DMS79 treated with DMSO at 0.1 percent for 48 hours (cell line): Measurements from ENCODE around the gene MAPK10.
"Not testable (repeated sequence)": the region's sequence is repeated elsewhere in the genome, so short reads cannot be mapped to it uniquely, and the experiment has no call there.

ENCODE experiments used
- DNase-seq: peaks from one replicate; lab custom pipeline; 2025; lab: John Stamatoyannopoulos, UW

Gene MAPK10

DNA sequence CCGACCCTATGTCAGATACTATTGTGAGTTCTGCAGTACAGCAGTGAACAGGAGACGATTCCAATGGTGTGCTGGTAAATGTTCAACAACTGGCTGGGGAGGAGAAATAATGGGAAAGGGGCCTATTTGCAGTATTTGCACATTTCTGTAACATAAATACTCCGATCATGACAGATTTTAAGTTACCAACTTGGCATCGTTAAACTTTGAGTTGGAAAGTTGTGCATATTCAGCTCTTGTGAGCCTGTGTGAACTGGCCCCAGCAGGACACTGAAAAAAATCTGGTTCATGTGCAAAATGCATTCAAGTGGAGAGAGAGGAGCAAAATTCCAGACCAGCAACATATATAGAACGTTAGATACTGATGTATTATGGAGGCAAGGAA lies 175.0 kb downstream of the MAPK10 start:
- no peak for DNase-seq

DNA sequence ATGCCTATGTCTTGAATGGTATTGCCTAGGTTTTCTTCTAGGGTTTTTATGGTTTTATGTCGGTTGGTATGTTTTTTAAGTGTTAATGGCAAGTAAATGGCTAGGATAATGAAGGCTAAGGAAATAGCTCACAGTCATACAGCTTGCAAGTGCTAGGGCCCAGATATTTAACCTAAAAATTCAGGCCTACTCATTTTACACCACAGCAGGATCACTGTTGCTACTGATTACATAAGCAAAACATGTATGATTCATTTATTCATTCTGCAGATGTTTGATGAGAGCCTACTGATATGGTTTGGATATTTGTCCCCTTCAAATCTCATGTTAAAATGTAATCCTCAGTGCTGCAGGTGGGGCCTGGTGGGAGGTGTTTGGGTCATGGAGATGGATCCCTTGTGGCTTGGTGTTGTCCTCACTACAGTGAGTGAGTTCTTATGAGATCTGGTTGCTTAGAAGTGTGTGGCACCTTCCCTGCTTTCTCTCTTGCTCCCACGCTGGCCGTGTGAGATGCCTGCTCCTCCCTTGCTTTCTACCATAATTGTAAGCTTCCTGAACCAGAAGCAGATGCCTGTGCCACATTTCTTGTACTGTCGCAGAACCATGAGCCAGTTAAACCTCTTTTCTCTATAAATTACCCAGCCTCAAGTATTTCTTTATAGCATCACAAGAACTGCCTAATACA lies 175.5 kb downstream of the MAPK10 start:
- DNase-seq = no peak

DNA sequence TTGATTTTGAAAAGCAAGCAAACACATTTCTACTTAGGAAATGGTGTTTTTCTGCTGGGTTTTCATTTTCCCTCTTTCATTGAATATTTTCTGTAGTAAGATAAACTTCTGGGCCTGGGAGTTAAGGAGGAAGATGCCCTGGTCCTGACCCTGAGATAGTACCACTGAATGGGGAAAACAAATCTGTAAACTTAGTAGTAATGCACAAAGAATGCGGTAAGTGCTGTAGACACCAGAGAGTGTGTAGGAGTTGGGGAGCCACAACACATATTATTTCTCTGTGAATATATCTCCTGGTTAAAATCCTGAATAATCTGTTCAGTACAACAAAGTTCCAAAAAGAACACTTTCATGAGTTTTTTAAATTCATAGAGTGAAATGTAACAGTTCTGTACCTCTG lies 178.3 kb downstream of the MAPK10 start:
- no peak for DNase-seq

DNA sequence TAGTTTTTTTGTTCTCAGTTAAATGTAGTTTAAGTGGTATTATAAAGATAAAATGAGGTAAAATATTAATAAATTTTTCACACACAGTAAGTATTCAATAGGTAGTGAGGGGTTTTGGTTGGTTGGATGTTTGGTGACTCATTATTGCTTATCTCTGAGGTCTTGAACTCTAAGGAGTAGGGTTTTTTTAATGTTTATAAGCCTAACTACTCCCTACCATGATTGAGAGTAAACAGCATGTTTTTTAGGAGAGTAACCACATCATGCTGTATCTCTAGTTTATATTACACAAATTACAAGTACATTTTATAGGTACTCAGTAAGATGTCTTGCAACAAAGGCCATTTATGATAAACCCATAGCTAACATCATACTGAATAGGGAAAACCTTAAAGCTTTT lies 181.6 kb downstream of the MAPK10 start:
- DNase-seq = no peak

- DNase-seq = no peak
Measured at GRCh38 chr4:86174506-86174905, 185.3 kb downstream of the MAPK10 start.

DNA sequence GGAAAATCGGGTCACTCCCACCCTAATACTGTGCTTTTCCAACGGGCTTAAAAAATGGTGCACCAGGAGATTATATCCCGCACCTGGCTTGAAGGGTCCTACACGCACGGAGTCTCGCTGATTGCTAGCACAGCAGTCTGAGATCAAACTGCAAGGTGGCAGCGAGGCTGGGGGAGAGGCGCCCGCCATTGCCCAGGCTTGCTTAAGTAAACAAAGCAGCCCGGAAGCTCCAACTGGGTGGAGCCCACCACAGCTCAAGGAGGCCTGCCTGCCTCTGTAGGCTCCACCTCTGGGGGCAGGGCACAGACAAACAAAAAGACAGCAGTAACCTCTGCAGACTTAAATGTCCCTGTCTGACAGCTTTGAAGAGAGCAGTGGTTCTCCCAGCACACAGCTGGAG lies 191.5 kb downstream of the MAPK10 start:
- not testable (repeated sequence) for DNase-seq

GRCh38 chr4:86160426-86160825 lies 199.4 kb downstream of the MAPK10 start:
- no peak for DNase-seq

DNA sequence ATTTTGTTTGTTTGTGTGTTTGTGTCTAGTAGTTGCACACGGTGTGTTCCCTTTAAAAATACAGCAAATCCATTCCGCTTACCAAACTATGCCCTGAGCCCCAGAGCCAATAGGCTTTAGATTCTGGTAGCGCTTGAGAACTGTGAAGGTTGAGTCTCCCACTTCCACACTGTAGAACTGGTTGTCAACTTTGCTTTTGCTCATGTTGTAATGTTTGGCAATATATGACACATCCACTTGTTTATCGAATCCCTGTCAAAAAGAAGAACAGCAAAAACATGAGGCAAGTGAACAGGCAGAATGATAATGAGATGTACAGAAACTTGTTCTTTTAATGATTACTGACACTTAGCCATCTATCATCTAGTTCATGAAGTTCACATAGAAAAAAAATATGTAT lies 200.6 kb downstream of the MAPK10 start:
- no peak for DNase-seq

- no peak for DNase-seq
Measured at GRCh38 chr4:86156531-86156930, 203.3 kb downstream of the MAPK10 start.

DNA sequence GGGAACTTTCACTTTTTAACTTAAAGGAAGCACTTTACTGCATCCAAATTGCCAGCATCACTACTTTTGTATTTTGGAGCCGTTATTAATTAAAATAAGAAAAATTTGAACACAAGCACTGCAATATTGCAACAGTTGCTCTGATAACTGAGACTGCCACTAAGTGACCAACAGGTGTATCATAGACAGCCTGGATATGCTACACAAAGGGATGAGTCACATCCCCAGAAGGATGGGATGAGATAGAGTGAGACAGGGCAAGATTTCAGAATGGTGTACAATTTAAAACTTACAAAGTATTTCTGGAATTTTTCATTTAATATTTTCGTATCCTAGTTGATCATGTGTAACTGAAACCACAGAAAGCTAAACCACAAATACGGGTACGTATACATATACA lies 204.1 kb downstream of the MAPK10 start:
- DNase-seq = no peak

DNA sequence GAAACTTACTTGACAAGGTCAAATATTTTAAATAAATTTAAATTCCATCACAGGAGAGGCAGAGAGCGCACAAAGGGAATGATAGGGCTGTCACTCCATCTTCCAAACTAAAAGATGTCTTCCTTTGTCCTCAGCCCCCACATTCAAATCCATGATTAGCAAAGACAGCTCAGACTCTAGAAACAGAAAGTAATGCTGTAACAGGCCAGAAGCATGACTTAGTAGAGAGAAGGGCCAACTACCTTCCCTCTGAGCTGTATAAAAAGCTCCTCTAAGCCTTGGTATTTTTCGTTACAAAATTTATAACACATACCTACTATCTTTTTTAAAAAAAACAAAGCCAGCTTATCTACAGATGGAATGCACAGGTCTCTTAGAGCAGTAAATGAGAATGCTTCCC lies 207.4 kb downstream of the MAPK10 start:
- no peak for DNase-seq

- DNase-seq = no peak
Measured at GRCh38 chr4:86151196-86151595, 208.7 kb downstream of the MAPK10 start.

DNA sequence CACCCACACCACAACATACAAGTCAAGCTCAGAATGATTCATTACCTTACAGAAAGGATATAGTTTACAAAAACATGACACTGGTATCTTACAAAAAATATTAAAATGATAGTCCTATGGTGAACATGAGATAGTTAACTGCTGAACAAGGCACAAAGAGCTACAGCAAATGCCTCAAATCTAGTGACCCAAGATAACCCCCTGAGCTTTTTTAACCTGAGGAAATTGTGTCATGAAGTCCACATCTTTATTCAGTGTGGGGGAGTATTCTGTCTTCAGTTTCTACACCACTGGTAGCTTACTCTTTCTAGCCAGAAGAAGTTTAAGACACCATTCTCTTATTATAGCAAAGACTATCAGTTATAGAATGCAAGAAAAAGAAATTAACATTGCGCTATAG lies 218.7 kb downstream of the MAPK10 start:
- no peak for DNase-seq

- DNase-seq = no peak
Measured at GRCh38 chr4:86132468-86132867, 227.4 kb downstream of the MAPK10 start.

DNA sequence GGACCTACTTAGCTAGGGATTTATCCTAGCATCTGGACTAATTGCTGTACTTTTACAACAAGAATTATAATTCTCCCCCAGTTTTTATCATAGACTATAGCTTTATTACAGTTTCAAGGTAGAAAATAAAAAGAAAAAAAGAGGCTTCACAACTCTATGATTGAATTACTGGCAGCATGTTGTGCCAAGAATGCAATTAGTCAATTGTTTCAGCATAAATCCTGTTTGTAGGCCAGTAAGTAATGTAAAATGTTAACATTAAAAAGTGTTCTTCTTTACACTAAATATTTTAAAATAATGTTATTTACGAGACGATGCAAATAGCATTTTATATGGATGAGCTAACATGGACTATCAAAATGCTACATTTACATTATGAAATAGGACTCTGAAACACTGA lies 228.4 kb downstream of the MAPK10 start:
- DNase-seq = no peak

- no peak for DNase-seq
Measured at GRCh38 chr4:86130160-86130933, 229.5 kb downstream of the MAPK10 start.

DNA sequence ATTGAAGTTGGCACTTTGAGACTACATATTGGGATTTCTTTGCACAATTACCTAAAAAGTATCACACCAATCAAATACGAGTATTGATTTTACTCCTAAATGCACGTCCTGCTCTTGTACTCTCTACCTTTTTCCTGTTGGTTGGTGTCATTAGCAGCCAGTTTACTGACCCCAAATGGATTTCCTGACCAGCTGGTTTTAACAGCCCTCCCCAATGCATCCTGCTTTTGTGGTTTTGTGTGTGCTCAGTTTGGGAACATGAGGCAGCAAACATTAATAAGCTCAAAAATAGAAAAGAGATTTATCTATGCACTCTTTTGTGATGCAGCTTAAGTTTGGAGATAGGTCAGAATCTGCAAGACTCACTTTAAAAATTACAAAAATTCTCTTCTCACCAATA lies 230.3 kb downstream of the MAPK10 start:
- DNase-seq = no peak

- DNase-seq = no peak
Measured at GRCh38 chr4:86122404-86122803, 237.4 kb downstream of the MAPK10 start.

- no peak for DNase-seq
Measured at GRCh38 chr4:86118711-86119110, 241.1 kb downstream of the MAPK10 start.

DNA sequence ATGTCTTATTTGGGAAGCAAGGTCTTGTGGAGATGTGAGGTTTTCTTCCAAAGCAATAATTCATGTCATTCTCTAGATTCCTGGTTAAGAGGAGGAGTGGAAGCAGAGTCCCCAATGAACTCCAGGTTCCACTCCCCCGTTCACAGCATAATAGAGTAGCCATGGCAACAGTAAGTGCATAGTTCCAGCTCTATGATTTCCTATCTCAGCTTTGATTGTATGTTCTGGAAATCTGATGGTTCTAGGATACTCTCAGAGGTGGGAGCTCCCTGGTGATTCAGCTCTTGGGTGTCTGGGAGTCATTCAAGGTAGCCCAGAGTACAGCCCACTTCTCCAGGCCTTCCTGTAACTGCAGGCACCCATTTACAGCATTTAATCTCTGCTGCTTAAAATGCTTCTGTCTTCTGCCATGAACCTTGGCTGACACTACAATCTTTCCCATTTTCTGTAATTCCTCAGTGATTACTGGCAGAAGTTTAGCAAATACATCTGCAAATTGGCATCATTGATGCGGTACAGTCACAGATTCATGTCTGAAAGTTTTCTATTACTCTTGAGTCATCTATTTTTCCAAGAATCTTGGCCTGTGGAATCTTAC lies 242.0 kb downstream of the MAPK10 start:
- no peak for DNase-seq

DNA sequence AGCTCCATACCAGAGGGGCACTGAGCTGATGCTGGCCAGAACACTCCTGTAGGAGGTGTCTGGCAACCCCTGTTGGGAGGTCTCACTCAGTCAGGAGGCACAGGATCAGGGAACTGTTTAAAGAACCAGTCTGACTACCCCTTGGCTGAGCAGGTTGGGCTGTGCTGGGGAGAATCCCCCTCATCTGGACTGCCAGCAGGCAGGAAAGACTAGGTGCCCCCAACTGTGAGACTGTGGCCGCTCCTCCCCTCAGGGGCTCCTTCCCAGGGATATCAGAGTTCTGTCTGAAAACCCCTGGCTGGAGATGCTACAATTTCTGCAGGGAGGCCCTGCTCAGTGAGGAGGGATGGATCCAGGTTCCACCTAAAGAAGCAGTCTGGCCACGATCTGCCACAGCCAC lies 245.3 kb downstream of the MAPK10 start:
- no peak for DNase-seq

DNA sequence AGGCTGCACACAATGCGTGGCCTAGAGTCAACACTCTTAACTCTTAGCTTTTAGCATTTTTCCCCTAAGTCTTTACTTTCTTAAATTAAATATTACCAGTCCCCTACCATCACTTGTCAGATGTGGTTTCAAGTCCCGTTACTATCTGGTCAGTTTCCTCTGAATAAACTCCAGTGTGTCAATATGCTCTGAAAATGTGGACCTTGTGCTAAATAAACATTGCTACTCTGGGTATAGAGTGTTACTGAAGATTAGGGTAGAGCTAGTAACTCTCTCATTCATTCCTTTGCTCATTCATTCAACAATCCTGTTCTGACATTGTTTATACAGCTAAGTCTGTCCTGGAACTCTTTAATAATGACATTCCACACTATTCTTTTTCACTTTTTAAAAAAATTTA lies 251.0 kb downstream of the MAPK10 start:
- no peak for DNase-seq

GRCh38 chr4:86108137-86108536 lies 251.7 kb downstream of the MAPK10 start:
- no peak for DNase-seq
